Mucosa of descending colon (tissue), 3 donors: Measurements from ENCODE around the gene RIC8B. TPM values are rescaled to one million over a fixed set of nuclear protein-coding genes. Genes with fewer than 3 reads are reported as not detected.

Experiments
- ATAC-seq: fragments of 200-7000 bp; cut with Tn5 transposase; one replicate; pipeline ENCODE4 v1.9.1; 2020; ENCODE audit warnings: mild to moderate bottlenecking, moderate library complexity
- DNase-seq, 3 donors: peaks; one replicate each; pipeline ENCODE4 v3.0.0-alpha.2; 2020
- H3K36me3 ChIP-seq: fragments of 200-600 bp; one replicate; pipeline ENCODE4 v1.8.0; 2021; ENCODE audit warnings: low read depth, mild to moderate bottlenecking
- H3K4me1 ChIP-seq: fragments of 200-600 bp; one replicate; pipeline ENCODE4 v1.8.0; 2021; ENCODE audit warnings: low read depth, mild to moderate bottlenecking
- H3K4me3 ChIP-seq: fragments of 200-600 bp; one replicate; pipeline ENCODE4 v1.8.0; 2021; ENCODE audit warnings: mild to moderate bottlenecking
- H3K9me3 ChIP-seq: fragments of 200-600 bp; one replicate; pipeline ENCODE4 v1.8.0; 2021; ENCODE audit warnings: mild to moderate bottlenecking
- intact Hi-C, 2 donors: fragments of 100-400 bp; cut with DNase I in 1 of 2; cut with micrococcal nuclease in 1 of 2; formaldehyde crosslinking; loops; one replicate each; pipeline versions ENCODE4 v1.11.0 to v1.11.1; 2022; cut with DNase I, micrococcal nuclease
- total RNA-seq, 3 donors: library from RNA; stranded (reverse); fragmentation: NEBNext Ultra II Directional in 2 of 3; extraction: Animal tissue kit (Norgen Biotek cat#: 25700) in 2 of 3; gene quantifications; one replicate each; pipeline versions ENCODE4 v1.2.1 to v1.2.4, GENCODE V29; 2021 to 2023
- TF ChIP-seq, protein P1 (sequence below): fragments of 200-600 bp; IDR thresholded peaks from one replicate; pipeline ENCODE4 v1.8.0; 2022; ENCODE audit warnings: antibody characterized with exemption, mild to moderate bottlenecking
- donor health status: DM: no; HTN: no; CAD: no; lungs with moderate emphysema.
- donor health status: DM: no; HTN: no; CAD: no.
- donor health status: DM: no; HTN: yes; CAD: no.

RIC8B gene
- total RNA-seq, 3 donors from 2014 or later = 13.3 to 25.3 (median 15.2) TPM

DNA sequence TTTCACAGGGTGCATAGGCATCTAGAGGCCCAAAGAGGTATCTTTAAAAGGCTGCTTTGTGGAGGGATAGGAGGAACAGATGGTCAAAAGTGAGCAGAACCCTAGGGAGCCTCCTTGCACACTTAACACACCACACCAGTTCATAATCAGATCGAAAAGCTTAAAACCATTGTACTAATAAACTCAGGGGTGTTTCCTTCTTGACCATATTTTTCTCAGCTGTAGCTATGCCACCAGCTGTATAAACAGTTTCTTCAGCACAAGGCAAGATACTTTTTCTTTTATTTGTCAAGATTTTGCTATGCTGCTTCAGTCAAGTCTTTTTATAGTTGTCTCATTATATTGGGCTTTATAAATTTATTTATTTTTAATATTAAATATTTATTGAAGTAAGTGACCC is 88.7 kb downstream of the RIC8B start:
- intact Hi-C loops = no loop called here
- no peak overlapping the region for H3K4me3 ChIP-seq
- no peaks in the 10 kb centered on the region for H3K9me3 ChIP-seq

DNA sequence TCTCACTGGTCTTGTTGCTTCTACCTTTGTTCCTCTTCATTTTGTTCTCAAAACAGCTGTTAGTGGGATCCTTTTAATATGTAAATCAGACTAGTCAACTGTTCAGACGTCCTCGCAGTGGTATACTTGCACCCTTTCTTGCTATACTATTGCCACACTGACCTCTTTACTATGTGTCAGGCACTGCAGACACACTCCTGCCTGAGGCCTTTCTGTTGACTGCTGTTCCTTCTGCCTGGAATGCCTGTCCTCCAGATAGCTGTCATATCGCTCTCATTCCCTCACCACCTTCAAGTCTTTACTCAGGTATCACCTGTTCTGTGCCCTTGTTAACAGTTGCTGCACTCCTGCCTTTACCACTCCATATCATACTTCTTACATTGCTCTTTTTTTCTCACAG is 91.2 kb downstream of the RIC8B start:
- no peaks in the 10 kb centered on the region for H3K4me1 ChIP-seq
- DNase-seq (no peak), ATAC-seq (no peak)
- no peaks in the 10 kb centered on the region for H3K36me3 ChIP-seq
- TF ChIP-seq, protein P1, sequence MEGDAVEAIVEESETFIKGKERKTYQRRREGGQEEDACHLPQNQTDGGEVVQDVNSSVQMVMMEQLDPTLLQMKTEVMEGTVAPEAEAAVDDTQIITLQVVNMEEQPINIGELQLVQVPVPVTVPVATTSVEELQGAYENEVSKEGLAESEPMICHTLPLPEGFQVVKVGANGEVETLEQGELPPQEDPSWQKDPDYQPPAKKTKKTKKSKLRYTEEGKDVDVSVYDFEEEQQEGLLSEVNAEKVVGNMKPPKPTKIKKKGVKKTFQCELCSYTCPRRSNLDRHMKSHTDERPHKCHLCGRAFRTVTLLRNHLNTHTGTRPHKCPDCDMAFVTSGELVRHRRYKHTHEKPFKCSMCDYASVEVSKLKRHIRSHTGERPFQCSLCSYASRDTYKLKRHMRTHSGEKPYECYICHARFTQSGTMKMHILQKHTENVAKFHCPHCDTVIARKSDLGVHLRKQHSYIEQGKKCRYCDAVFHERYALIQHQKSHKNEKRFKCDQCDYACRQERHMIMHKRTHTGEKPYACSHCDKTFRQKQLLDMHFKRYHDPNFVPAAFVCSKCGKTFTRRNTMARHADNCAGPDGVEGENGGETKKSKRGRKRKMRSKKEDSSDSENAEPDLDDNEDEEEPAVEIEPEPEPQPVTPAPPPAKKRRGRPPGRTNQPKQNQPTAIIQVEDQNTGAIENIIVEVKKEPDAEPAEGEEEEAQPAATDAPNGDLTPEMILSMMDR = no peak
- intact Hi-C loops = no loop called here
- H3K4me3 ChIP-seq = no peak overlapping the region
- no peaks in the 10 kb centered on the region for H3K9me3 ChIP-seq

More for the DNA sequence above, 88.7 kb downstream of the RIC8B start:
- ATAC-seq (no peak), DNase-seq (no peak)
- TF ChIP-seq, protein P1 = no peak
- no peaks in the 10 kb centered on the region for H3K4me1 ChIP-seq
- H3K36me3 ChIP-seq = no peaks in the 10 kb centered on the region

DNA sequence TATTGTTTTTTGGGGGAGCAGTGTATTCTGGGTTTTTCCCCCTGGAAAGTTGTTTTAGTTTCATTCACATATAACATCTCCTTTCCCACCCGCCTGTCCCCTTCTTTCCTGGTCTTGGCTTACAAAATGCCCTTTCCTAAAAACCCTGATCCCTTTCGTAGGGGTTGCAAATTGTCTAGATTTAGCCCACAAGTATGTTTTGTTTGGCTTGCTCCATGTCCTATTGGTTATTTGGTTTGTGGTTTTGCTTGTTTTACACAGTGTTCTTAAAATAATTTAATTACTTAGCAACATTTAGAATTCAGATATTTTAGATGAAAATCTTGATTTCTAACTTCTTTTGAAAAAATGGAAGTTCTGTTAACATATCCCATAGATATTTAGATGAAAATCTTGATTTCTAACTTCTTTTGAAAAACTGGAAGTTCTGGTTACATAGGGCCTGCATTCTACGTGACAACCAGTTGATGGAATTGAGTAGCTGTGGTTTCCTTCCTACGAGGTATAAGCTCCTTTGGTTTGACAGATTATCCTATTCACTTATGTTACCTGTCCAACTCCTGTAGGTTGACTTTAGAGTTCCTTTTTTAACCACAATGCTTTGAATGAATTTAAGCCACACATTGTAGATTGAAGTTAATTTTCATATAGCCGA is 92.1 kb downstream of the RIC8B start:
- ATAC-seq (no peak), DNase-seq (no peak)
- TF ChIP-seq, protein P1 = no peak
- Histone ChIP-seq H3K4me3 (no peak overlapping the region), H3K9me3 (no peaks in the 10 kb centered on the region), H3K4me1 (no peaks in the 10 kb centered on the region), H3K36me3 (no peaks in the 10 kb centered on the region)
- intact Hi-C loops = no loop called here

DNA sequence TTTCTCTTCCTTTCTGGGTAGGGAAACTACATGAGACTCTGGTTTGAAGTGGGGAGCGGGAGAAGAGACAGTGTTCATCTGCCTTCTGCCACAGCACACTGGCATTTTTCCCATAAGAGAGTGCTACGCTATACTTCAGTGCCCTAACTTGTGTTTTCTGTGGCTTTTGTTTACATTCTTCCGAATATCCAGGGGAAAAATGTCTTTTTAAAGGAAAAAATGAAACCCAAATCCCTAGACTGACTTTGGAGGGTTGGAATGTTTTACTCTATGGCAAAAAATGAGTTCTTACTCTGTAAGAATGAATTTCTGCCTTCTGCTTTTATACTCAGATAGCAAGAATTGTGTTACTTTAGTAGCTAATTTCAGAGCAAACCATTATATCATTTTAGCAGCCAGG is 93.2 kb downstream of the RIC8B start:
- no peak for ATAC-seq

DNA sequence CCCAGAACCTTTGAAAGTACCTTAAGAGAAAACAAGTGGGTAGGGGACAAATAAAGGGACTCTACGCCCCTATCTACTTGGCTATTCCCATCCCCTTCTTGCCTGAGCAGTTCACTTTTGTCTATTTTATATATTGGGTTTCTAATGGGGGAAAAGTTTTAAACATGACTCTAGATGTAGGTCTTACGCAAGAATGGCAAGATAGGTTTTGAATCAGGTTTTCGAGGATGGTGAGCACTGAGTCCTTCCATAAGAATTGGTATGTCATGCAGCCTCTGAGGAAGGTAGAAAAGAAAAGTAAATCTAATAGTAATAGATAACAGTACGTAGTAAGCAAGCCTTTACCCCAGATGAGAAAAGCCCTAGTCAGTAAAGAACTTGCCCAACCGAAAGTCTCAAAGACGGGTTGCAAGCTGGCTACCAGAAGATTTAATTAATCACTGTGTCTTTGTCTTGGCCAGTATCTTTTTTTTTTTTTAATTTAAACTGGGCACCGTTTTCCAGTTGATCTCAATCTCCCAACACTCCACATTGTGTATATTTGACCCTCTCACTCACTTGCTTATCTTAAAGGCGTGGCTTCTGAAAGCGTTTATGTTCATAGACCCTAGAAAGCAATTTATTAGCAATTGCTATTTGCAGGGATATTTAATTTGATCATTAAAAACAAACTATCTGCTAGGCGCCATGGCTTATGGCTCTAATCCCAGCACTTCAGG is 94.7 kb downstream of the RIC8B start:
- TF ChIP-seq, protein P1 = no peak
- no peaks in the 10 kb centered on the region for H3K9me3 ChIP-seq
- intact Hi-C loops = no loop called here
- H3K4me3 ChIP-seq = no peak overlapping the region
- DNase-seq = no peak
- ATAC-seq = no peak
- H3K36me3 ChIP-seq = no peaks in the 10 kb centered on the region
- no peaks in the 10 kb centered on the region for H3K4me1 ChIP-seq

More for the DNA sequence above, 93.2 kb downstream of the RIC8B start:
- Histone ChIP-seq H3K9me3 (no peaks in the 10 kb centered on the region), H3K4me3 (no peak overlapping the region), H3K36me3 (no peaks in the 10 kb centered on the region), H3K4me1 (no peaks in the 10 kb centered on the region)
- DNase-seq = no peak
- intact Hi-C loops = no loop called here
- TF ChIP-seq, protein P1 = no peak
